Uterus (tissue), 4 donors: ENCODE data around the gene ANAPC16. TPM values are rescaled to one million over a fixed set of nuclear protein-coding genes. Genes with fewer than 3 reads are reported as not detected.

Experiments
- DNase-seq, 2 donors: peaks; one replicate each; pipeline ENCODE4 v3.0.0-alpha.2; 2019 to 2020
- H3K27ac ChIP-seq, 2 donors: fragments of 200-600 bp; sonication (generic); 1 replicate in 1 of 2; 2 replicates in 1 of 2; pipeline ENCODE4 v1.5.1; 2016 to 2018
- H3K27me3 ChIP-seq, 2 donors: fragments of 200-600 bp; sonication (generic); one replicate each; pipeline ENCODE4 v1.5.1; 2018 to 2019; ENCODE audit warnings: control low read depth in 1 of 2
- H3K36me3 ChIP-seq, 2 donors: fragments of 200-600 bp; sonication (generic); one replicate each; pipeline ENCODE4 v1.5.1; 2019; ENCODE audit warnings: control low read depth in 1 of 2
- H3K4me1 ChIP-seq, 2 donors: fragments of 200-600 bp; sonication (generic); one replicate each; pipeline ENCODE4 v1.5.1; 2018 to 2019; ENCODE audit warnings: control low read depth in 1 of 2
- H3K4me3 ChIP-seq, 2 donors: fragments of 200-600 bp; sonication (generic); 1 replicate in 1 of 2; 2 replicates in 1 of 2; pipeline ENCODE4 v1.5.1; 2018 to 2019; ENCODE audit warnings: mild to moderate bottlenecking in 1 of 2
- H3K9me3 ChIP-seq, 2 donors: fragments of 200-600 bp; sonication (generic); one replicate each; pipeline ENCODE4 v1.5.1; 2019; ENCODE audit warnings: control low read depth in 1 of 2
- CTCF ChIP-seq, 4 experiments: fragments of 200-600 bp in 2 of 4; fragments of 450-650 bp in 2 of 4; sonication (generic) in 2 of 4; IDR thresholded peaks; one replicate each; pipeline ENCODE4 v1.5.1; 2016 to 2019; ENCODE audit warnings: antibody characterized with exemption in 4 of 4, mild to moderate bottlenecking in 2 of 4, moderate library complexity in 1 of 4
- POLR2A ChIP-seq, 2 donors: fragments of 450-650 bp; IDR thresholded peaks; one replicate each; pipeline ENCODE4 v1.6.1; 2016; ENCODE audit warnings: antibody characterized with exemption in 2 of 2, mild to moderate bottlenecking in 1 of 2, moderate library complexity in 1 of 2
- intact Hi-C: fragments of 100-400 bp; cut with DNase I; formaldehyde crosslinking; loops from one replicate; pipeline ENCODE4 v1.15.1; 2023; ENCODE audit warnings: low total_unique reads
- total RNA-seq, 4 donors: library from RNA; depleted of rRNA in 3 of 4; stranded (reverse); fragments of >200 nt in 3 of 4; gene quantifications; one replicate each; pipeline versions ENCODE4 v1.1.0 to v1.2.4, GENCODE V29; 2014 to 2023
- donor health status: DM: yes; HTN: yes; CAD: no.

ANAPC16 gene
- total RNA-seq: 100 to 1,000 TPM in 2 of 4 donors, 10 to 100 TPM in 2; 83.8 to 144 (median 101) TPM

GRCh38 chr10:72215611-72216549, at the start of gene ANAPC16, which contains the start of gene ASCC1:
Gene ANAPC16 (plus strand): TSS chr10:72216012. CDS start chr10:72223915, 7,903 bp downstream.
Gene ASCC1 (minus strand): TSS chr10:72216276. CDS start chr10:72213298, 2,978 bp downstream.
- intact Hi-C loops: loop anchor here (10.0 kb wide), 1 partner anchor 59 kb away; the partner anchor contains the start of gene DDIT4
- Histone ChIP-seq H3K4me1 (peaks cover 4 to 8% of the 10 kb centered on the region in 2 donors), H3K27me3 (no peaks in the 10 kb centered on the region), H3K4me3 (peak within 1 kb of the TSS; percentile 64 to 71), H3K36me3 (no peaks in the 10 kb centered on the region), H3K9me3 (no peaks in the 10 kb centered on the region), H3K27ac (peak within 1 kb of the TSS; percentile 96 to 99)
- DNase-seq: peak; percentile 90 to 97
- TF ChIP-seq POLR2A (IDR thresholded peaks at IDR 0.05): peak; percentile 92 to 97
- peak in 1 of 4 experiments; percentile 32 for TF ChIP-seq CTCF (IDR thresholded peaks at IDR 0.05)

GRCh38 chr10:72167118-72167517, 48.7 kb upstream of the ANAPC16 start:
- Histone ChIP-seq H3K27ac (no peak overlapping the region), H3K4me3 (no peak overlapping the region), H3K36me3 (no peaks in the 10 kb centered on the region), H3K27me3 (no peaks in the 10 kb centered on the region), H3K9me3 (no peaks in the 10 kb centered on the region), H3K4me1 (no peaks in the 10 kb centered on the region)
- TF ChIP-seq CTCF (IDR thresholded peaks at IDR 0.05) (no peak), POLR2A (IDR thresholded peaks at IDR 0.05) (no peak)
- DNase-seq: no peak
- intact Hi-C loops: no loop called here

GRCh38 chr10:72170263-72170662, 45.5 kb upstream of the ANAPC16 start:
- no peaks in the 10 kb centered on the region for H3K36me3 ChIP-seq
- H3K4me3 ChIP-seq: no peak overlapping the region
- no peak overlapping the region for H3K27ac ChIP-seq
- no peak for DNase-seq
- H3K9me3 ChIP-seq: no peaks in the 10 kb centered on the region
- no peak for TF ChIP-seq POLR2A (IDR thresholded peaks at IDR 0.05)
- no peak for TF ChIP-seq CTCF (IDR thresholded peaks at IDR 0.05)
- no peaks in the 10 kb centered on the region for H3K27me3 ChIP-seq
- H3K4me1 ChIP-seq: no peaks in the 10 kb centered on the region
- intact Hi-C loops: no loop called here

- no peak overlapping the region for H3K4me3 ChIP-seq
- no peak for DNase-seq
- no peaks in the 10 kb centered on the region for H3K27me3 ChIP-seq
- intact Hi-C loops: no loop called here
- H3K9me3 ChIP-seq: no peaks in the 10 kb centered on the region
- TF ChIP-seq CTCF (IDR thresholded peaks at IDR 0.05) (no peak), POLR2A (IDR thresholded peaks at IDR 0.05) (no peak)
- no peak overlapping the region for H3K27ac ChIP-seq
- no peaks in the 10 kb centered on the region for H3K4me1 ChIP-seq
- H3K36me3 ChIP-seq: no peaks in the 10 kb centered on the region
Measured at GRCh38 chr10:72170733-72171132, 45.1 kb upstream of the ANAPC16 start.

GRCh38 chr10:72171175-72171630, 44.6 kb upstream of the ANAPC16 start:
- Histone ChIP-seq H3K36me3 (no peaks in the 10 kb centered on the region), H3K27ac (no peak overlapping the region), H3K4me3 (no peak overlapping the region), H3K27me3 (no peaks in the 10 kb centered on the region), H3K4me1 (no peaks in the 10 kb centered on the region), H3K9me3 (no peaks in the 10 kb centered on the region)
- TF ChIP-seq POLR2A (IDR thresholded peaks at IDR 0.05) (no peak), CTCF (IDR thresholded peaks at IDR 0.05) (no peak)
- DNase-seq: no peak
- intact Hi-C loops: no loop called here
